HepG2 (cell line): ENCODE results near the gene ARHGAP19. TPM values are rescaled to one million over a fixed set of nuclear protein-coding genes. Genes with fewer than 3 reads are reported as not detected.

Experiments
- ATAC-seq: fragments of 200-7000 bp; cut with Tn5 transposase; 3 replicates; pipeline ENCODE4 v1.9.1; 2020; ENCODE audit warnings: mild to moderate bottlenecking, moderate library complexity
- BruUV-seq: library from RNA; stranded (reverse); fragments of 400-500 nt; replicated peaks from 2 replicates; lab custom pipeline; 2021; lab: Mats Ljungman, UMichigan
- CTCF ChIA-PET: fragments of 300-600 bp; formaldehyde crosslinking; extraction: SDS; loops from one replicate; lab custom pipeline; 2021; ENCODE audit warnings: low total read pairs, inconsistent platforms, low intra/inter-chr PET ratio; lab: Yijun Ruan, JAX
- POLR2A ChIA-PET: fragments of 350-600 bp; sonication (Branson Sonifier 250); formaldehyde crosslinking; loops from one replicate; lab custom pipeline; 2020; ENCODE audit warnings: antibody characterized with exemption, inconsistent platforms; lab: Yijun Ruan, JAX
- DNase-seq: peaks from one replicate; pipeline ENCODE4 v3.0.0-alpha.2; 2015; ENCODE audit warnings: low spot score
- FAIRE-seq: peaks from 3 replicates; lab custom pipeline; 2011; peaks lifted over from hg19 to GRCh38; lab: Jason Lieb, UNC
- H2AFZ ChIP-seq: one replicate; pipeline ENCODE4 v1.6.1; 2011; ENCODE audit warnings: low read length, inconsistent platforms
- H3K27ac ChIP-seq: fragments of 300-600 bp; 3 replicates; pipeline ENCODE4 v1.8.0; 2011; ENCODE audit warnings: mixed run types, mild to moderate bottlenecking, mixed read lengths, low read length, inconsistent platforms; ENCODE audit not compliant: insufficient read depth; ENCODE audit errors: extremely low read length
- H3K27me3 ChIP-seq, 2 experiments: fragments of 200-600 bp in 1 of 2; 2 replicates in 1 of 2; 3 replicates in 1 of 2; pipeline versions ENCODE4 v1.6.0 to v1.8.0; 2011; ENCODE audit warnings: low read length in 2 of 2, mild to moderate bottlenecking in 2 of 2, moderate library complexity in 2 of 2, inconsistent platforms in 1 of 2; ENCODE audit not compliant: insufficient read depth in 2 of 2, control insufficient read depth in 1 of 2
- H3K36me3 ChIP-seq, 2 experiments: fragments of 200-600 bp in 1 of 2; replicated peaks in 1 of 2; 2 replicates in 1 of 2; 3 replicates in 1 of 2; pipeline versions ENCODE4 v1.5.1 to v1.8.0; 2011; ENCODE audit warnings: low read length in 2 of 2, inconsistent platforms in 1 of 2; ENCODE audit not compliant: insufficient read depth in 2 of 2, control insufficient read depth in 1 of 2
- H3K4me1 ChIP-seq: 2 replicates; pipeline ENCODE4 v1.5.1; 2012; ENCODE audit warnings: low read length, inconsistent platforms; ENCODE audit not compliant: insufficient read depth
- H3K4me2 ChIP-seq: 2 replicates; pipeline ENCODE4 v1.6.0; 2011; ENCODE audit warnings: low read depth, low read length, inconsistent platforms
- H3K4me3 ChIP-seq, 3 experiments: fragments of 200-600 bp in 1 of 3; sonication (generic), shearing (Covaris generic) in 1 of 3; replicated peaks in 1 of 3; 2 replicates each; pipeline ENCODE4 v1.5.1; 2011 to 2016; ENCODE audit warnings: low read length in 3 of 3, inconsistent platforms in 2 of 3, low read depth in 2 of 3, mild to moderate bottlenecking in 2 of 3, control low read depth in 1 of 3, mixed read lengths in 1 of 3; ENCODE audit not compliant: insufficient read depth in 1 of 3
- H3K79me2 ChIP-seq: one replicate; pipeline ENCODE4 v1.6.1; 2011; ENCODE audit warnings: low read length, inconsistent platforms; ENCODE audit not compliant: insufficient read depth
- H3K9ac ChIP-seq: 2 replicates; pipeline ENCODE4 v1.6.0; 2011; ENCODE audit warnings: mild to moderate bottlenecking, low read depth, low read length, inconsistent platforms; ENCODE audit not compliant: insufficient read depth
- H3K9me3 ChIP-seq: 2 replicates; pipeline ENCODE4 v1.5.1; 2012; ENCODE audit warnings: mild to moderate bottlenecking, low read length
- H4K20me1 ChIP-seq: 2 replicates; pipeline ENCODE4 v1.6.0; 2011; ENCODE audit warnings: inconsistent platforms, mild to moderate bottlenecking, low read length, moderate library complexity; ENCODE audit not compliant: insufficient read depth
- FOXP1 ChIP-seq, 2 experiments: fragments of 450-650 bp in 1 of 2; IDR thresholded peaks; 2 replicates each; pipeline ENCODE4 v1.6.1; 2017 to 2018; ENCODE audit warnings: antibody characterized with exemption in 1 of 2
- GATA4 ChIP-seq: sonication (generic); IDR thresholded peaks from 2 replicates; pipeline ENCODE4 v1.6.1; 2016; ENCODE audit warnings: antibody characterized with exemption, low read depth, borderline replicate concordance
- HNF4A ChIP-seq: sonication (generic); formaldehyde crosslinking; IDR thresholded peaks from 2 replicates; pipeline ENCODE4 v1.4.0; 2020; ENCODE audit warnings: missing genetic modification reagents
- JARID2 ChIP-seq: sonication (generic); formaldehyde crosslinking; IDR thresholded peaks from 2 replicates; pipeline ENCODE4 v1.8.1; 2023; ENCODE audit warnings: missing genetic modification reagents, inconsistent platforms; ENCODE audit not compliant: insufficient replicate concordance
- TSC22D2 ChIP-seq: sonication (generic); formaldehyde crosslinking; IDR thresholded peaks from 2 replicates; pipeline ENCODE4 v1.5.1; 2020; ENCODE audit warnings: missing genetic modification reagents, mild to moderate bottlenecking, borderline replicate concordance
- ZNF331 ChIP-seq: sonication (generic); formaldehyde crosslinking; IDR thresholded peaks from 2 replicates; pipeline ENCODE4 v1.4.0; 2020; ENCODE audit warnings: missing genetic modification reagents
- ZNF460 ChIP-seq: sonication (generic); formaldehyde crosslinking; IDR thresholded peaks from 2 replicates; pipeline ENCODE4 v1.5.1; 2020; ENCODE audit warnings: missing genetic modification reagents, mild to moderate bottlenecking, borderline replicate concordance
- ZNF577 ChIP-seq: sonication (generic); formaldehyde crosslinking; IDR thresholded peaks from 2 replicates; pipeline ENCODE4 v1.4.0; 2020; ENCODE audit warnings: mild to moderate bottlenecking, low read depth, missing genetic modification reagents, borderline replicate concordance
- ZNF678 ChIP-seq: sonication (generic); formaldehyde crosslinking; IDR thresholded peaks from 2 replicates; pipeline ENCODE4 v1.4.0; 2020; ENCODE audit warnings: mild to moderate bottlenecking, missing genetic modification reagents
- WGBS: methylation state at CpG from one replicate; pipeline ENCODE4 v1.1.6; 2017; ENCODE audit warnings: low lambda C conversion rate; 5-methylcytosine and 5-hydroxymethylcytosine counted together
- in situ Hi-C: cut with HindIII; loops from 2 replicates; pipeline ENCODE4 v1.10.0; 2017; ENCODE audit warnings: low pct_unique_long_range_greater_than_20kb; ENCODE audit not compliant: extremely low pct_ligation_motif_present
- intact Hi-C: fragments of 100-400 bp; cut with micrococcal nuclease; formaldehyde crosslinking; loops from one replicate; pipeline ENCODE4 v1.10.0; 2022; ENCODE audit not compliant: unreplicated experiment
- polyA plus RNA-seq, 8 experiments: library from polyadenylated mRNA; depleted of rRNA in 3 of 8; stranded (reverse) in 7 of 8; unstranded in 1 of 8; fragments of >200 nt; fragmentation: Illumina TruSeq in 4 of 8; extraction: Trizol in 4 of 8; gene quantifications; 2 replicates each; pipeline versions ENCODE4 v1.2.1 to v1.2.3, GENCODE V29; 2011 to 2016; ENCODE audit warnings: low read depth in 4 of 8, missing spikeins in 1 of 8, mixed read lengths in 1 of 8; ENCODE audit not compliant: insufficient read depth in 1 of 8
- total RNA-seq, 5 experiments: library from RNA; depleted of rRNA; stranded (reverse); fragments of >200 nt; fragmentation: Illumina TruSeq; extraction: Trizol; gene quantifications; 2 replicates each; pipeline ENCODE4 v1.2.3, GENCODE V29; 2016; ENCODE audit warnings: low read depth in 1 of 5
- TF ChIP-seq, protein P1 (sequence below), 2 experiments: fragments of 450-650 bp in 1 of 2; sonication (generic) in 1 of 2; formaldehyde crosslinking; IDR thresholded peaks; 2 replicates each; pipeline versions ENCODE4 v1.5.0 to v1.8.0; 2020 to 2022; ENCODE audit warnings: mild to moderate bottlenecking in 1 of 2, missing genetic modification reagents in 1 of 2
- TF ChIP-seq, protein P2 (sequence below): IDR thresholded peaks from 2 replicates; pipeline ENCODE4 v1.4.0; 2020; ENCODE audit warnings: mild to moderate bottlenecking, missing genetic modification reagents

Gene ARHGAP19
- total and polyA plus RNA-seq, 2 of the 13 experiments (the other 11 are each of a cell fraction or from before 2014, with no cell fraction given) = 7.6 to 10.0 TPM

DNA sequence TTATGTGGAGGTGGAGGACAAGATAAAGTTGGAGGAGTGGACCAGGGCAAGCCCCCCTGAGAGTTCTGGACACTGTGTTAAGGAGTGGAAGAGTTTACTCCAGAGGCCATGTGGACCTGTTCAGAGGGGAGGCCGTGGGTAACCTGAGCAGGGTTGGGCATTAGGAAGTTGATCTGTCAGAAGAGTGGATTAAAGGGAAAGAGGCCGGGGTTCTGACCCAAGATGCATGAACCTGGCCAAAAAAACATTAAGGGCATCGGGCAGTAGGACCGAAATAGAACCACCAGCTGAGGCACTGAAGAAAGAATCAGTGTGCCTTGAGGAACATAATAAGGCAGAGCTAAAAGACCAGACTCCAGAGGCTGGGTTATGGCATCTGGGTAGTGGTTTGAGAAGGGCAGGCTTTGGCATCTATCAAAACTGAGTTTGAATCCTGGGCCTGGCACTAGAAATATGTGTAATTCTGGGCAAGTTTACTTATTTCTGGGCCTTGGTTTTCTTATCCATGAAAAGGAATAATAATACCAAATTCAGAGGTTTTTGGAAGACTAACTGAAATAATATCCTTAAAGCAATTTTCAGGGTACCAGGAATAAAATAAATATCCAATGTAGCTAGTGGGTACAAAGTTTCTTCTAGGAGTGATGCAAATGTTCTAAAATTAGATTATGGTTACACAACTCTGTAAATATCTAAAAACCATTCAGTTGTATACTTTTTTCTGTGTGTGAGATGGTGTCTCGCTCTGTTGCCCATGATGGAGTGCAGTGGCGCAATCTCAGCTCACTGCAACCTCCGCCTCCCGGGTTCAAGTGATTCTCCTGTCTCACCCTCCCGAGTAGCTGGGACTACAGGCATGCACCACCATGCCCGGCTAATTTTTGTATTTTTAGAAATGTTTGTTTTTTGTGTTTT lies 15.7 kb upstream of the ARHGAP19 start:
- intact Hi-C loops (no loop called here), in situ Hi-C loops (no loop called here)
- Histone ChIP-seq H3K4me1 (peaks cover 27% of the 10 kb centered on the region), H3K27me3 (no peaks in the 10 kb centered on the region), H3K4me2 (peak overlapping the region; percentile 16; the same call in 1 of the 2 replicates), H3K36me3 (no peaks in the 10 kb centered on the region), H3K79me2 (no peaks in the 10 kb centered on the region), H3K4me3 (no peak overlapping the region), H2AFZ (no peak overlapping the region), H3K9ac (no peak overlapping the region), H3K9me3 (no peaks in the 10 kb centered on the region), H4K20me1 (no peaks in the 10 kb centered on the region), H3K27ac (no peak overlapping the region)
- FAIRE-seq (no peak), DNase-seq (no peak), ATAC-seq (peak; percentile 53)
- POLR2A ChIA-PET = interaction anchor here (1.1 kb wide), 1 partner anchor 19 kb away, joined by 3 read pairs; no protein-coding TSS in a partner anchor
- BruUV-seq = no TSS peak
- 27% methylated on average over 10 of the region's 10 CpGs for WGBS
- CTCF ChIA-PET = no interaction called here
- TF ChIP-seq JARID2 (CRISPR knock-in tag) (no peak), ZNF678 (CRISPR knock-in tag) (no peak), GATA4 (no peak), ZNF331 (CRISPR knock-in tag) (peak; percentile 63; the same call in 1 of the 2 replicates), ZNF577 (CRISPR knock-in tag) (no peak), HNF4A (CRISPR knock-in tag) (peak; percentile 17; the same call in 1 of the 2 replicates), TSC22D2 (no peak), FOXP1 (IDR thresholded peaks at IDR 0.05) (no peak), FOXP1 (CRISPR knock-in tag; IDR thresholded peaks at IDR 0.05) (peak; percentile 29; the same call in 1 of the 2 replicates), ZNF460 (peak; percentile 66; the same call in 1 of the 2 replicates)
- TF ChIP-seq, protein P1, sequence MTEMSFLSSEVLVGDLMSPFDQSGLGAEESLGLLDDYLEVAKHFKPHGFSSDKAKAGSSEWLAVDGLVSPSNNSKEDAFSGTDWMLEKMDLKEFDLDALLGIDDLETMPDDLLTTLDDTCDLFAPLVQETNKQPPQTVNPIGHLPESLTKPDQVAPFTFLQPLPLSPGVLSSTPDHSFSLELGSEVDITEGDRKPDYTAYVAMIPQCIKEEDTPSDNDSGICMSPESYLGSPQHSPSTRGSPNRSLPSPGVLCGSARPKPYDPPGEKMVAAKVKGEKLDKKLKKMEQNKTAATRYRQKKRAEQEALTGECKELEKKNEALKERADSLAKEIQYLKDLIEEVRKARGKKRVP (CRISPR knock-in tag; IDR thresholded peaks at IDR 0.05) = peak in 1 of 2 experiments; percentile 48; a peak in 1 of 4 replicates
- TF ChIP-seq, protein P2, sequence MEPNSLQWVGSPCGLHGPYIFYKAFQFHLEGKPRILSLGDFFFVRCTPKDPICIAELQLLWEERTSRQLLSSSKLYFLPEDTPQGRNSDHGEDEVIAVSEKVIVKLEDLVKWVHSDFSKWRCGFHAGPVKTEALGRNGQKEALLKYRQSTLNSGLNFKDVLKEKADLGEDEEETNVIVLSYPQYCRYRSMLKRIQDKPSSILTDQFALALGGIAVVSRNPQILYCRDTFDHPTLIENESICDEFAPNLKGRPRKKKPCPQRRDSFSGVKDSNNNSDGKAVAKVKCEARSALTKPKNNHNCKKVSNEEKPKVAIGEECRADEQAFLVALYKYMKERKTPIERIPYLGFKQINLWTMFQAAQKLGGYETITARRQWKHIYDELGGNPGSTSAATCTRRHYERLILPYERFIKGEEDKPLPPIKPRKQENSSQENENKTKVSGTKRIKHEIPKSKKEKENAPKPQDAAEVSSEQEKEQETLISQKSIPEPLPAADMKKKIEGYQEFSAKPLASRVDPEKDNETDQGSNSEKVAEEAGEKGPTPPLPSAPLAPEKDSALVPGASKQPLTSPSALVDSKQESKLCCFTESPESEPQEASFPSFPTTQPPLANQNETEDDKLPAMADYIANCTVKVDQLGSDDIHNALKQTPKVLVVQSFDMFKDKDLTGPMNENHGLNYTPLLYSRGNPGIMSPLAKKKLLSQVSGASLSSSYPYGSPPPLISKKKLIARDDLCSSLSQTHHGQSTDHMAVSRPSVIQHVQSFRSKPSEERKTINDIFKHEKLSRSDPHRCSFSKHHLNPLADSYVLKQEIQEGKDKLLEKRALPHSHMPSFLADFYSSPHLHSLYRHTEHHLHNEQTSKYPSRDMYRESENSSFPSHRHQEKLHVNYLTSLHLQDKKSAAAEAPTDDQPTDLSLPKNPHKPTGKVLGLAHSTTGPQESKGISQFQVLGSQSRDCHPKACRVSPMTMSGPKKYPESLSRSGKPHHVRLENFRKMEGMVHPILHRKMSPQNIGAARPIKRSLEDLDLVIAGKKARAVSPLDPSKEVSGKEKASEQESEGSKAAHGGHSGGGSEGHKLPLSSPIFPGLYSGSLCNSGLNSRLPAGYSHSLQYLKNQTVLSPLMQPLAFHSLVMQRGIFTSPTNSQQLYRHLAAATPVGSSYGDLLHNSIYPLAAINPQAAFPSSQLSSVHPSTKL = 0 out of 2 replicates have a peak, but pooled peaks have one; percentile 19
